ENCODE results near the gene UTP14C. TPM values are rescaled to one million over a fixed set of nuclear protein-coding genes. Genes with fewer than 3 reads are reported as not detected.
A peak's percentile ranks its signal among the peaks of the same experiment; 100 is the strongest.
"Not testable (repeated sequence)": the region's sequence is repeated elsewhere in the genome, so short reads cannot be mapped to it uniquely, and the experiment has no call there.

The UTP14C gene
- total and polyA plus RNA-seq, 2 donors: 5.7 to 10.2 TPM

- H3K4me1 ChIP-seq (ENCODE audit: control insufficient read depth in 2 of 2, insufficient read depth in 2 of 2, low read length in 2 of 2): no peaks in the 10 kb centered on the region
- DNase-seq (ENCODE audit: low read depth in 6 of 9, low spot score in 9 of 9): no peak
- WGBS: 91% methylated on average over 4 of the region's 4 CpGs
- no peaks in the 10 kb centered on the region for H3K9me3 ChIP-seq (ENCODE audit: control insufficient read depth in 2 of 2, insufficient read depth in 1 of 2, low read length in 1 of 2)
- H3K36me3 ChIP-seq (ENCODE audit: control insufficient read depth in 2 of 2, insufficient read depth in 2 of 2, low read length in 1 of 2): no peaks in the 10 kb centered on the region
- no peak overlapping the region for H3K27ac ChIP-seq (ENCODE audit: low read depth in 1 of 2, low read length in 1 of 2)
- H3K4me3 ChIP-seq (ENCODE audit: low read length in 2 of 2): no peak overlapping the region
- H3K27me3 ChIP-seq (ENCODE audit: control insufficient read depth in 2 of 2, insufficient read depth in 1 of 2, low read length in 1 of 2): no peaks in the 10 kb centered on the region
Observed at GRCh38 chr13:52053460-52053859, 29.0 kb downstream of the UTP14C start.

DNA sequence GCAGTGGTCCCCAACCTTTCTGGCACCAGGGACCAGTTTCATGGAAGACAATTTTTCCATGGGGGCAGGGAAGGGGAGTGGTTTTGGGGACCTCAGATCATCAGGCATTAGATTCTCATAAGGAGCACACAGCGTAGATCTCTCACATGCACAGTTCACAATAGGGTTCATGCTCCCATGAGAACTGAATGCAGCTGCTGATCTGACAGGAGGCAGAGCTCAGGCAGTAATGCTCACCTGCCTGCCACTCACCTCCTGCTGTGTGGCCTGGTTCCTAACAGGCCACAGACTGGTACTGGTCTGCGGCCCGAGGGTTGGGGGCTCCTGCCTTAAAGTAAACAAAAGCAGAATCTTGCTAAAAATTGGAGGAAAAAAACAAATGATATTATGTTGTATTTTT, 36.6 kb downstream of the UTP14C start:
- H3K27me3 ChIP-seq (ENCODE audit: control insufficient read depth in 2 of 2, insufficient read depth in 1 of 2, low read length in 1 of 2); H3K4me1 ChIP-seq (ENCODE audit: control insufficient read depth in 2 of 2, insufficient read depth in 2 of 2, low read length in 2 of 2); H3K4me3 ChIP-seq (ENCODE audit: low read length in 2 of 2); DNase-seq (ENCODE audit: low read depth in 6 of 9, low spot score in 9 of 9); H3K9me3 ChIP-seq (ENCODE audit: control insufficient read depth in 2 of 2, insufficient read depth in 1 of 2, low read length in 1 of 2); H3K36me3 ChIP-seq (ENCODE audit: control insufficient read depth in 2 of 2, insufficient read depth in 2 of 2, low read length in 1 of 2): not testable (repeated sequence)
- 92% methylated on average over 3 of the region's 3 CpGs for WGBS
- H3K27ac ChIP-seq (ENCODE audit: low read depth in 1 of 2, low read length in 1 of 2): peak overlapping the region in 1 of 2 donors; percentile 39

- H3K4me3 ChIP-seq (ENCODE audit: low read length in 2 of 2): no peak overlapping the region
- 53% methylated on average over 3 of the region's 3 CpGs for WGBS
- H3K36me3 ChIP-seq (ENCODE audit: control insufficient read depth in 2 of 2, insufficient read depth in 2 of 2, low read length in 1 of 2): no peaks in the 10 kb centered on the region
- peaks cover 0 to 3% of the 10 kb centered on the region in 2 donors for H3K9me3 ChIP-seq (ENCODE audit: control insufficient read depth in 2 of 2, insufficient read depth in 1 of 2, low read length in 1 of 2)
- DNase-seq (ENCODE audit: low read depth in 6 of 9, low spot score in 9 of 9): no peak
- H3K4me1 ChIP-seq (ENCODE audit: control insufficient read depth in 2 of 2, insufficient read depth in 2 of 2, low read length in 2 of 2): no peaks in the 10 kb centered on the region
- H3K27me3 ChIP-seq (ENCODE audit: control insufficient read depth in 2 of 2, insufficient read depth in 1 of 2, low read length in 1 of 2): no peaks in the 10 kb centered on the region
- no peak overlapping the region for H3K27ac ChIP-seq (ENCODE audit: low read depth in 1 of 2, low read length in 1 of 2)
Observed at GRCh38 chr13:52061587-52061986, 37.1 kb downstream of the UTP14C start.

- no peak for DNase-seq (ENCODE audit: low read depth in 6 of 9, low spot score in 9 of 9)
- Histone ChIP-seq H3K9me3 (ENCODE audit: control insufficient read depth in 2 of 2, insufficient read depth in 1 of 2, low read length in 1 of 2) (peaks cover 3 to 14% of the 10 kb centered on the region in 2 donors), H3K36me3 (ENCODE audit: control insufficient read depth in 2 of 2, insufficient read depth in 2 of 2, low read length in 1 of 2) (no peaks in the 10 kb centered on the region), H3K4me3 (ENCODE audit: low read length in 2 of 2) (no peak overlapping the region), H3K27me3 (ENCODE audit: control insufficient read depth in 2 of 2, insufficient read depth in 1 of 2, low read length in 1 of 2) (no peaks in the 10 kb centered on the region), H3K27ac (ENCODE audit: low read depth in 1 of 2, low read length in 1 of 2) (no peak overlapping the region), H3K4me1 (ENCODE audit: control insufficient read depth in 2 of 2, insufficient read depth in 2 of 2, low read length in 2 of 2) (no peaks in the 10 kb centered on the region)
Observed at GRCh38 chr13:52067237-52067636, 42.7 kb downstream of the UTP14C start.

GRCh38 chr13:52070929-52071523, 46.5 kb downstream of the UTP14C start:
- no peak overlapping the region for H3K27ac ChIP-seq (ENCODE audit: low read depth in 1 of 2, low read length in 1 of 2)
- no peaks in the 10 kb centered on the region for H3K27me3 ChIP-seq (ENCODE audit: control insufficient read depth in 2 of 2, insufficient read depth in 1 of 2, low read length in 1 of 2)
- H3K4me3 ChIP-seq (ENCODE audit: low read length in 2 of 2): no peak overlapping the region
- WGBS: 97% methylated on average over 1 of the region's 1 CpG
- H3K9me3 ChIP-seq (ENCODE audit: control insufficient read depth in 2 of 2, insufficient read depth in 1 of 2, low read length in 1 of 2): peaks cover 3 to 11% of the 10 kb centered on the region in 2 donors
- DNase-seq (ENCODE audit: low read depth in 6 of 9, low spot score in 9 of 9): peak in 2 of 9 donors; percentile 1 to 9
- H3K36me3 ChIP-seq (ENCODE audit: control insufficient read depth in 2 of 2, insufficient read depth in 2 of 2, low read length in 1 of 2): no peaks in the 10 kb centered on the region
- no peaks in the 10 kb centered on the region for H3K4me1 ChIP-seq (ENCODE audit: control insufficient read depth in 2 of 2, insufficient read depth in 2 of 2, low read length in 2 of 2)

Other genes starting within 250 kb of the UTP14C start
- 7.5 TPM for gene DHRS12, start 220.5 kb upstream of the UTP14C start, total RNA-seq
- 14.8 TPM for gene DHRS12, start 220.5 kb upstream of the UTP14C start, polyA plus RNA-seq
- 0.38 TPM for gene TMEM272, start 179.5 kb upstream of the UTP14C start, total RNA-seq
- gene TMEM272, start 179.5 kb upstream of the UTP14C start, polyA plus RNA-seq: 0.68 TPM
- not detected for gene CCDC70, start 162.7 kb upstream of the UTP14C start, total RNA-seq
- 0.07 TPM for gene CCDC70, start 162.7 kb upstream of the UTP14C start, polyA plus RNA-seq
- 1.8 TPM for gene ATP7B, start 13.2 kb upstream of the UTP14C start, total RNA-seq
- 1.2 TPM for gene ATP7B, start 13.2 kb upstream of the UTP14C start, polyA plus RNA-seq
- gene ALG11, start 12.3 kb upstream of the UTP14C start, total RNA-seq: 11.1 TPM
- 9.2 TPM for gene ALG11, start 12.3 kb upstream of the UTP14C start, polyA plus RNA-seq
- 0.28 TPM for gene NEK5, start 104.4 kb downstream of the UTP14C start, total RNA-seq
- 0.34 TPM for gene NEK5, start 104.4 kb downstream of the UTP14C start, polyA plus RNA-seq
- gene NEK3, start 134.9 kb downstream of the UTP14C start, total RNA-seq: 8.1 TPM
- gene NEK3, start 134.9 kb downstream of the UTP14C start, polyA plus RNA-seq: 41.9 TPM

All from thymus (tissue), 11 donors.